HepG2 (cell line): ENCODE results near the gene CPSF7. TPM values are rescaled to one million over a fixed set of nuclear protein-coding genes. Genes with fewer than 3 reads are reported as not detected.
A peak's percentile ranks its signal among the peaks of the same experiment; 100 is the strongest.

ENCODE experiments used
- E2F2 ChIP-seq: sonication (generic); formaldehyde crosslinking; IDR thresholded peaks from 2 replicates; pipeline ENCODE4 v1.4.0; 2020; ENCODE audit warnings: missing genetic modification reagents, borderline replicate concordance
- ELK4 ChIP-seq: sonication (generic); formaldehyde crosslinking; IDR thresholded peaks from 2 replicates; pipeline ENCODE4 v1.9.0; 2021; ENCODE audit warnings: missing genetic modification reagents, borderline replicate concordance
- IKZF1 ChIP-seq: fragments of 450-650 bp; IDR thresholded peaks from 2 replicates; pipeline ENCODE4 v1.7.1; 2016
- IKZF5 ChIP-seq: IDR thresholded peaks from 2 replicates; pipeline ENCODE4 v1.6.1; 2018; ENCODE audit warnings: missing genetic modification reagents, mild to moderate bottlenecking, missing compliant biosample characterization
- ISL2 ChIP-seq: sonication (generic); formaldehyde crosslinking; IDR thresholded peaks from 2 replicates; pipeline ENCODE4 v1.5.0; 2020; ENCODE audit warnings: missing genetic modification reagents
- MXI1 ChIP-seq: IDR thresholded peaks from 3 replicates; pipeline ENCODE4 v1.6.1; 2012; ENCODE audit warnings: low read depth, low read length, inconsistent platforms, borderline replicate concordance
- NR2C2 ChIP-seq: sonication (generic); formaldehyde crosslinking; IDR thresholded peaks from 2 replicates; pipeline ENCODE4 v1.4.0; 2020; ENCODE audit warnings: missing genetic modification reagents, mild to moderate bottlenecking, moderate library complexity, borderline replicate concordance
- NR3C1 ChIP-seq: sonication (generic); formaldehyde crosslinking; IDR thresholded peaks from 2 replicates; pipeline ENCODE4 v1.4.0; 2020; ENCODE audit warnings: missing genetic modification reagents
- RCOR2 ChIP-seq: IDR thresholded peaks from 2 replicates; pipeline ENCODE4 v1.6.1; 2016; ENCODE audit warnings: missing biosample characterization, missing genetic modification reagents
- RNF2 ChIP-seq: fragments of 450-650 bp; conservative IDR thresholded peaks from 2 replicates; pipeline ENCODE4 v1.6.1; 2016; ENCODE audit warnings: low read depth
- SIN3A ChIP-seq: IDR thresholded peaks from 2 replicates; pipeline ENCODE4 v1.6.1; 2011; ENCODE audit warnings: low read depth, mild to moderate bottlenecking, control low read depth, low read length, borderline replicate concordance
- SNAPC2 ChIP-seq: sonication (generic); formaldehyde crosslinking; IDR thresholded peaks from 2 replicates; pipeline ENCODE4 v1.8.1; 2022; ENCODE audit warnings: mild to moderate bottlenecking, missing genetic modification reagents
- TBL1XR1 ChIP-seq: fragments of 150-350 bp; IDR thresholded peaks from 2 replicates; pipeline ENCODE4 v1.6.1; 2014; ENCODE audit warnings: borderline replicate concordance, low read length; ENCODE audit not compliant: partially characterized antibody
- TGIF2 ChIP-seq: IDR thresholded peaks from 2 replicates; pipeline ENCODE4 v1.6.1; 2016; ENCODE audit warnings: control low read depth, missing compliant biosample characterization
- WIZ ChIP-seq: sonication (generic); formaldehyde crosslinking; IDR thresholded peaks from 2 replicates; pipeline ENCODE4 v1.5.1; 2020; ENCODE audit warnings: mild to moderate bottlenecking, missing genetic modification reagents
- ZBTB33 ChIP-seq: sonication (generic); formaldehyde crosslinking; IDR thresholded peaks from 2 replicates; pipeline ENCODE4 v1.4.0; 2020; ENCODE audit warnings: missing genetic modification reagents
- ZBTB46 ChIP-seq: sonication (generic); formaldehyde crosslinking; IDR thresholded peaks from 2 replicates; pipeline ENCODE4 v1.4.0; 2020; ENCODE audit warnings: mild to moderate bottlenecking, missing genetic modification reagents, borderline replicate concordance
- ZFP41 ChIP-seq: sonication (generic); formaldehyde crosslinking; IDR thresholded peaks from 2 replicates; pipeline ENCODE4 v1.4.0; 2020; ENCODE audit warnings: mild to moderate bottlenecking, missing genetic modification reagents, borderline replicate concordance
- ZFYVE20 ChIP-seq: sonication (generic); formaldehyde crosslinking; IDR thresholded peaks from 2 replicates; pipeline ENCODE4 v1.8.0; 2023; ENCODE audit warnings: low read depth, mild to moderate bottlenecking, moderate library complexity, missing genetic modification reagents, borderline replicate concordance
- ZNF652 ChIP-seq: IDR thresholded peaks from 2 replicates; pipeline ENCODE4 v1.6.1; 2016; ENCODE audit warnings: low read depth, borderline replicate concordance
- polyA plus RNA-seq, 8 experiments: library from polyadenylated mRNA; depleted of rRNA in 3 of 8; stranded (reverse) in 7 of 8; unstranded in 1 of 8; fragments of >200 nt; fragmentation: Illumina TruSeq in 4 of 8; extraction: Trizol in 4 of 8; gene quantifications; 2 replicates each; pipeline versions ENCODE4 v1.2.1 to v1.2.3, GENCODE V29; 2011 to 2016; ENCODE audit warnings: low read depth in 4 of 8, missing spikeins in 1 of 8, mixed read lengths in 1 of 8; ENCODE audit not compliant: insufficient read depth in 1 of 8
- total RNA-seq, 5 experiments: library from RNA; depleted of rRNA; stranded (reverse); fragments of >200 nt; fragmentation: Illumina TruSeq; extraction: Trizol; gene quantifications; 2 replicates each; pipeline ENCODE4 v1.2.3, GENCODE V29; 2016; ENCODE audit warnings: low read depth in 1 of 5

CPSF7 gene
- total and polyA plus RNA-seq, 2 of the 13 experiments (the other 11 are each of a cell fraction or from before 2014, with no cell fraction given) = 34.1 to 36.8 TPM

GRCh38 chr11:61429691-61430582 is at the start of gene CPSF7, which contains the start of gene SDHAF2 (continued):
- 0 out of 2 replicates have a peak, but pooled peaks have one; percentile 39 for TF ChIP-seq SNAPC2 (CRISPR knock-in tag)
- no peak for TF ChIP-seq ZNF652 (CRISPR knock-in tag)
- no peak for TF ChIP-seq ZFYVE20 (CRISPR knock-in tag)
- peak; percentile 66 for TF ChIP-seq ISL2 (CRISPR knock-in tag)
- TF ChIP-seq NR2C2 (CRISPR knock-in tag) = peak; percentile 64; the same call in 1 of the 2 replicates
- TF ChIP-seq NR3C1 (CRISPR knock-in tag) = no peak
- no peak for TF ChIP-seq IKZF1
- no peak for TF ChIP-seq TGIF2 (CRISPR knock-in tag)
- no peak for TF ChIP-seq ELK4
- TF ChIP-seq ZBTB46 (CRISPR knock-in tag) = no peak
- no peak for TF ChIP-seq RNF2
- TF ChIP-seq SIN3A = peak; percentile 81; the same call in 1 of the 2 replicates
- no peak for TF ChIP-seq TBL1XR1
- no peak for TF ChIP-seq RCOR2 (CRISPR knock-in tag)
- TF ChIP-seq IKZF5 (CRISPR knock-in tag) = peak; percentile 61; the same call in 1 of the 2 replicates
- peak; percentile 71; the same call in 1 of the 2 replicates for TF ChIP-seq ZFP41 (CRISPR knock-in tag)
- peak; percentile 77; the same call in 1 of the 3 replicates for TF ChIP-seq MXI1
- TF ChIP-seq E2F2 = peak; percentile 34; the same call in 1 of the 2 replicates
- TF ChIP-seq ZBTB33 (CRISPR knock-in tag) = no peak
- no peak; the same call in 1 of the 2 replicates for TF ChIP-seq WIZ
